HepG2 (cell line): Measurements from ENCODE around the gene TLCD3B. TPM values are rescaled to one million over a fixed set of nuclear protein-coding genes. Genes with fewer than 3 reads are reported as not detected.
A peak's percentile ranks its signal among the peaks of the same experiment; 100 is the strongest.

ENCODE experiments used
- AFF4 ChIP-seq: sonication (generic); formaldehyde crosslinking; IDR thresholded peaks from 2 replicates; pipeline ENCODE4 v1.4.0; 2020; ENCODE audit warnings: missing genetic modification reagents
- BRCA1 ChIP-seq: sonication (generic); formaldehyde crosslinking; IDR thresholded peaks from 2 replicates; pipeline ENCODE4 v1.4.0; 2020; ENCODE audit warnings: missing genetic modification reagents
- KDM2A ChIP-seq: sonication (generic); formaldehyde crosslinking; IDR thresholded peaks from 2 replicates; pipeline ENCODE4 v1.4.0; 2020; ENCODE audit warnings: low read depth, missing genetic modification reagents, borderline replicate concordance
- MAFF ChIP-seq: IDR thresholded peaks from 2 replicates; pipeline ENCODE4 v1.6.1; 2011; ENCODE audit warnings: low read depth, low read length, improper control_type of control experiment
- MXD1 ChIP-seq: sonication (generic); formaldehyde crosslinking; IDR thresholded peaks from 2 replicates; pipeline ENCODE4 v1.4.0; 2020; ENCODE audit warnings: mild to moderate bottlenecking, missing genetic modification reagents
- POLR2AphosphoS2 ChIP-seq: IDR thresholded peaks from 2 replicates; pipeline ENCODE4 v1.6.1; 2011; ENCODE audit warnings: low read depth, low read length, improper control_type of control experiment
- RCOR2 ChIP-seq: IDR thresholded peaks from 2 replicates; pipeline ENCODE4 v1.6.1; 2016; ENCODE audit warnings: missing biosample characterization, missing genetic modification reagents
- SAFB2 ChIP-seq: sonication (generic); formaldehyde crosslinking; IDR thresholded peaks from 2 replicates; pipeline ENCODE4 v1.5.1; 2020; ENCODE audit warnings: missing genetic modification reagents, low read depth, mild to moderate bottlenecking, borderline replicate concordance
- SP140L ChIP-seq: sonication (generic); formaldehyde crosslinking; IDR thresholded peaks from 2 replicates; pipeline ENCODE4 v1.4.0; 2020; ENCODE audit warnings: missing genetic modification reagents, borderline replicate concordance
- ZBTB38 ChIP-seq: sonication (generic); formaldehyde crosslinking; IDR thresholded peaks from 2 replicates; pipeline ENCODE4 v1.5.1; 2020; ENCODE audit warnings: mild to moderate bottlenecking, missing genetic modification reagents
- ZBTB42 ChIP-seq: sonication (generic); formaldehyde crosslinking; IDR thresholded peaks from 2 replicates; pipeline ENCODE4 v1.5.0; 2020; ENCODE audit warnings: mild to moderate bottlenecking, missing genetic modification reagents
- ZBTB46 ChIP-seq: sonication (generic); formaldehyde crosslinking; IDR thresholded peaks from 2 replicates; pipeline ENCODE4 v1.4.0; 2020; ENCODE audit warnings: mild to moderate bottlenecking, missing genetic modification reagents, borderline replicate concordance
- ZFP37 ChIP-seq: sonication (generic); formaldehyde crosslinking; IDR thresholded peaks from 2 replicates; pipeline ENCODE4 v1.4.0; 2020; ENCODE audit warnings: missing genetic modification reagents, borderline replicate concordance
- ZKSCAN5 ChIP-seq: sonication (generic); formaldehyde crosslinking; IDR thresholded peaks from 2 replicates; pipeline ENCODE4 v1.5.1; 2020; ENCODE audit warnings: mild to moderate bottlenecking, missing genetic modification reagents
- ZNF547 ChIP-seq: sonication (generic); formaldehyde crosslinking; IDR thresholded peaks from 2 replicates; pipeline ENCODE4 v1.5.1; 2020; ENCODE audit warnings: mild to moderate bottlenecking, missing genetic modification reagents
- ZNF569 ChIP-seq: sonication (generic); formaldehyde crosslinking; IDR thresholded peaks from 2 replicates; pipeline ENCODE4 v1.5.0; 2020; ENCODE audit warnings: mild to moderate bottlenecking, missing genetic modification reagents, moderate library complexity, borderline replicate concordance
- ZNF607 ChIP-seq: sonication (generic); formaldehyde crosslinking; IDR thresholded peaks from 2 replicates; pipeline ENCODE4 v1.5.1; 2020; ENCODE audit warnings: missing genetic modification reagents, mild to moderate bottlenecking, borderline replicate concordance
- ZNF672 ChIP-seq: sonication (generic); formaldehyde crosslinking; IDR thresholded peaks from 2 replicates; pipeline ENCODE4 v1.8.1; 2022; ENCODE audit warnings: missing genetic modification reagents
- ZNF749 ChIP-seq: sonication (generic); formaldehyde crosslinking; IDR thresholded peaks from 2 replicates; pipeline ENCODE4 v1.8.0; 2022; ENCODE audit warnings: mild to moderate bottlenecking, missing genetic modification reagents, moderate library complexity, borderline replicate concordance
- polyA plus RNA-seq, 8 experiments: library from polyadenylated mRNA; depleted of rRNA in 3 of 8; stranded (reverse) in 7 of 8; unstranded in 1 of 8; fragments of >200 nt; fragmentation: Illumina TruSeq in 4 of 8; extraction: Trizol in 4 of 8; gene quantifications; 2 replicates each; pipeline versions ENCODE4 v1.2.1 to v1.2.3, GENCODE V29; 2011 to 2016; ENCODE audit warnings: low read depth in 4 of 8, missing spikeins in 1 of 8, mixed read lengths in 1 of 8; ENCODE audit not compliant: insufficient read depth in 1 of 8
- total RNA-seq, 5 experiments: library from RNA; depleted of rRNA; stranded (reverse); fragments of >200 nt; fragmentation: Illumina TruSeq; extraction: Trizol; gene quantifications; 2 replicates each; pipeline ENCODE4 v1.2.3, GENCODE V29; 2016; ENCODE audit warnings: low read depth in 1 of 5

The TLCD3B gene
- total and polyA plus RNA-seq, 2 of the 13 experiments (the other 11 are each of a cell fraction or from before 2014, with no cell fraction given), result not detected

GRCh38 chr16:29995324-29995910 lies 35.7 kb downstream of the TLCD3B start, which contains the start of gene HIRIP3 (continued):
- TF ChIP-seq AFF4 (CRISPR knock-in tag) (peak; percentile 55; the same call in 1 of the 2 replicates), SP140L (peak; percentile 53; the same call in 1 of the 2 replicates), ZBTB42 (0 out of 2 replicates have a peak, but pooled peaks have one; percentile 9), MAFF (no peak), MXD1 (CRISPR knock-in tag) (peak; percentile 95; the same call in 1 of the 2 replicates), ZNF607 (CRISPR knock-in tag) (no peak), ZNF672 (no peak), RCOR2 (CRISPR knock-in tag) (0 out of 2 replicates have a peak, but pooled peaks have one; percentile 7), ZNF569 (no peak; the same call in 1 of the 2 replicates), ZBTB38 (CRISPR knock-in tag) (peak; percentile 97), ZBTB46 (CRISPR knock-in tag) (no peak; the same call in none of the 2 replicates), KDM2A (CRISPR knock-in tag) (peak; percentile 27; the same call in 1 of the 2 replicates), ZNF749 (CRISPR knock-in tag) (0 out of 2 replicates have a peak, but pooled peaks have one; percentile 6), ZNF547 (peak; percentile 63; the same call in 1 of the 2 replicates), BRCA1 (CRISPR knock-in tag) (peak; percentile 84), POLR2AphosphoS2 (peak; percentile 14; the same call in 1 of the 2 replicates), SAFB2 (CRISPR knock-in tag) (peak; percentile 80), ZFP37 (peak; percentile 58; the same call in 1 of the 2 replicates), ZKSCAN5 (CRISPR knock-in tag) (0 out of 2 replicates have a peak, but pooled peaks have one; percentile 46)
